ENCODE results near the gene STAT4. TPM values are rescaled to one million over a fixed set of nuclear protein-coding genes. Genes with fewer than 3 reads are reported as not detected.

The STAT4 gene
- polyA plus RNA-seq, 1 experiment = 1.5 TPM

DNA sequence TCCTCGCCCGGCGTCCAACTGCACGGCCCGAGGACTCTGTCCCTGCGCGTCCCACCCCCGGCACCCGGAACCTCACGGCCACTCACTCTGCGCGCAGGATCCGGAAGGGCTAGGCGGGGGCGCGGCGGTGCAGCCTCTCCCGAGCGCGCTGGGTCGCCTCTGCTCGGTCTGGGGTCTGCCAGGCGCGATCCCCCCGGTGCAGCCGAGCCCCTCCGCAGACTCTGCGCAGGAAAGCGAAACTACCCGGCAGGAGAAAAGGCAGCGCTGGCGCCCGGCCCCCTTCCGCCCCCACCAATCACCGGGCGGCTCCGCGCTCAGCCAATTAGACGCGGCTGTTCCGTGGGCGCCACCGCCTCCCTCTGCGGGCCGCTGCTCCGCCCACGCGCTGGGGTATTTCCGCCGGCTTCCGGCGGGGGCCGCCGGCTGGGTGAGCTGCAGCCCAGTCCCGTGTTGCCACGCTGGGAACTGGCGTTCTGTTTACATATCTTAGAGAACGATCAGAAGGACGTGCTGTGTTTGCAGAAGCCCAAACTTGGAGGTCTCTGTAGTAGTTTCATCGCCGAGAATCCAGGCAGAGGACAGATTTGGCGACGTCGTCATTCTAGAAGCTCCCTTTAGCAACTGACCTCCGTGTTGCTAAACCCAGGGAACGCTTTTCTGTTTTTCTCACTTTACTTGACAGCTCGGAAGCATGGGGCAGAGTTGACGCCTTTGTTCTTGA is 136.7 kb downstream of the STAT4 start, which contains the start of gene STAT1:
Gene STAT1, minus strand, starts transcription at position 240 of the 721 bp plus-strand sequence. CDS start 4,168 bp downstream, outside the sequence.
- peak; percentile 64 for DNase-seq (ENCODE audit: low read depth)
- CTCF ChIA-PET = interaction anchor here (1.1 to 1.5 kb wide), 3 partner anchors 9 to 291 kb away, joined by 3 to 7 read pairs (median 5); no protein-coding TSS in a partner anchor

GRCh38 chr2:191013682-191013931 is 137.2 kb downstream of the STAT4 start:
- DNase-seq (ENCODE audit: low read depth) = no peak
- H3K4me3 ChIP-seq (ENCODE audit: low read depth, low read length) = peak overlapping the region; percentile 62
- POLR2A ChIA-PET = no interaction called here
- TF ChIP-seq CTCF (IDR thresholded peaks at IDR 0.05; ENCODE audit: insufficient read depth, low read depth, low read length) = no peak
- CTCF ChIA-PET = interaction anchor here (1.1 to 1.5 kb wide), 2 partner anchors 10 to 292 kb away, joined by 3 to 5 read pairs; no protein-coding TSS in a partner anchor
- H3K27me3 ChIP-seq (ENCODE audit: control insufficient read depth, insufficient read depth, low read length) = no peaks in the 10 kb centered on the region
- no peaks in the 10 kb centered on the region for H3K36me3 ChIP-seq (ENCODE audit: control insufficient read depth, insufficient read depth, low read length)

More for the DNA sequence above, 136.7 kb downstream of the STAT4 start, which contains the start of gene STAT1:
- TF ChIP-seq CTCF (IDR thresholded peaks at IDR 0.05; ENCODE audit: insufficient read depth, low read depth, low read length) = no peak
- Histone ChIP-seq H3K4me3 (ENCODE audit: low read depth, low read length) (peak within 1 kb of the TSS; percentile 62), H3K36me3 (ENCODE audit: control insufficient read depth, insufficient read depth, low read length) (no peaks in the 10 kb centered on the region), H3K27me3 (ENCODE audit: control insufficient read depth, insufficient read depth, low read length) (no peaks in the 10 kb centered on the region)
- POLR2A ChIA-PET = no interaction called here

DNA sequence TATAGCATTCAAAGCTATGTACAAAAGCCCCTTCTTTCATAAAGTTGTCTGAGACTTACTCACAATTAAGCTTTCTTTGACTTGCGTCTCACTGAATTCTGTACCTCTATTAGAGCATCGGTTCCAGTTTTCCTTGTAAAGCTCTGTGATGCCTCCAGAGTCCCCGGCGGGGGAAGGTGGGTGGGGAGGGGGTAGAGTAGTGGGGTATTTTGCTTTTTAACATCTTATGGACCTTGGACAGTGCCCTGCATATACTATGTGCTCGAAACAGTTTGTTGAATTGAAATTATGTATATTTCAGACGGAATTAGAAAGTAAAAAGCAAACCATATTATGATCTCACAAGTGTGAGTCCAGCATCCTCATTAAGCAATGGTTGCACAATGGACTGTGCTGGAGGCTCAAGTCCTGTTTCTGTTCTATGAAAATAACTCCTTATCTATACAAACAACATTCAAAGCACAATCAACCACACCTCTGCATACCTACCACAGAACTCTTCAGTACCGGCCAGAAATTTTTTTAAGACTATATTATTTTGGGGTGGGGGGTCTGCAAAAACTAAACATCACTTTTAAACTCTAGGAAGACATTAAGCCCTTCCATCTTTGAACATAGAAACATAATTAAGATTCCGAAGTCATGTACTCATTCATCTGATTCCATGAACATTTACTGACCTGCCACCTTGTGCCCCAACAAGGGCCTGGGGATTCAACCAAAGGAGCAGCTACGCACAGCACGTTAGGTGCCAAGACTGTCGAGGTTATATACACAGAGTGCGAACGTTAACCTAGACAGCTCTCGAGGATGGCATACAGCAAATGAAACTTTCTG is 137.7 kb downstream of the STAT4 start:
- peak overlapping the region; percentile 62 for H3K4me3 ChIP-seq (ENCODE audit: low read depth, low read length)
- DNase-seq (ENCODE audit: low read depth) = no peak
- TF ChIP-seq CTCF (IDR thresholded peaks at IDR 0.05; ENCODE audit: insufficient read depth, low read depth, low read length) = no peak
- no peaks in the 10 kb centered on the region; the same call in 1 of the 2 replicates for H3K36me3 ChIP-seq (ENCODE audit: control insufficient read depth, insufficient read depth, low read length)
- CTCF ChIA-PET = interaction anchor here (0.7 to 2.3 kb wide), 3 partner anchors 16 to 292 kb away, joined by 3 to 7 read pairs (median 3); no protein-coding TSS in a partner anchor
- H3K27me3 ChIP-seq (ENCODE audit: control insufficient read depth, insufficient read depth, low read length) = no peaks in the 10 kb centered on the region
- POLR2A ChIA-PET = interaction anchor here (0.8 kb wide), 1 partner anchor 38 kb away, joined by 3 read pairs; no protein-coding TSS in a partner anchor

DNA sequence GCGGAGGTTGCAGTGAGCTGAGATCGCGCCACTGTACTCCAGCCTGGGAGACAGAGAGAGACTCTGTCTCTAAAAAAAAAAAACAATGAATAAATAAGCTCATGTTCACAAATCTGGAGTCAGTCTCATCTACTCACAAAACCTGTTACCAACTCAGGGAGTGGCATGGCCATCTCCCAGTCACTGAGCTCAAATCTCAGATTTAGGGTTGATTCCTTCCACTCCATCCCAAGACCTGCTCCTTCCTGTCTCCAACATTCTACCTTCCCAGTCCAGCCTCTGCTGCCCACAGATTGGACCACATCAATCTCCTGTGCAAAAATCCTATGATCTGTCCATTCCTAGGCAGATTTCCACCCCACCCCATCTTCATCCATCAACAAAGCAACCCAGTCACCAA is 138.4 kb downstream of the STAT4 start:
- Histone ChIP-seq H3K4me3 (ENCODE audit: low read depth, low read length) (peak overlapping the region; percentile 62), H3K36me3 (ENCODE audit: control insufficient read depth, insufficient read depth, low read length) (no peaks in the 10 kb centered on the region; the same call in 1 of the 2 replicates), H3K27me3 (ENCODE audit: control insufficient read depth, insufficient read depth, low read length) (no peaks in the 10 kb centered on the region)
- ChIA-PET POLR2A (interaction anchor here (0.8 kb wide), 1 partner anchor 39 kb away, joined by 3 read pairs; no protein-coding TSS in a partner anchor), CTCF (interaction anchor here (0.7 to 2.3 kb wide), 3 partner anchors 13 to 143 kb away, joined by 3 to 7 read pairs (median 3); no protein-coding TSS in a partner anchor)
- DNase-seq (ENCODE audit: low read depth) = no peak
- TF ChIP-seq CTCF (IDR thresholded peaks at IDR 0.05; ENCODE audit: insufficient read depth, low read depth, low read length) = no peak

All from BJ (cell line).